GM12891 (cell line): ENCODE results near the gene KLHL3.

Experiments
- PAX5 ChIP-seq: IDR thresholded peaks from 2 replicates; pipeline ENCODE4 v1.6.1; 2011; ENCODE audit warnings: low read length, moderate library complexity, mild to moderate bottlenecking; ENCODE audit not compliant: insufficient read depth, severe bottlenecking
- TAF1 ChIP-seq: IDR thresholded peaks from 2 replicates; pipeline ENCODE4 v1.6.1; 2011; ENCODE audit warnings: low read depth, low read length, control low read depth

- TF ChIP-seq PAX5: no peak
- no peak for TF ChIP-seq TAF1
These were observed 39.4 kb downstream of the KLHL3 start for GRCh38 chr5:137696481-137696880.
